ENCODE results near the gene PICK1. TPM values are rescaled to one million over a fixed set of nuclear protein-coding genes. Genes with fewer than 3 reads are reported as not detected.

Gene PICK1
- total and polyA plus RNA-seq, 4 donors = 5.8 to 25.8 (median 13.1) TPM

DNA sequence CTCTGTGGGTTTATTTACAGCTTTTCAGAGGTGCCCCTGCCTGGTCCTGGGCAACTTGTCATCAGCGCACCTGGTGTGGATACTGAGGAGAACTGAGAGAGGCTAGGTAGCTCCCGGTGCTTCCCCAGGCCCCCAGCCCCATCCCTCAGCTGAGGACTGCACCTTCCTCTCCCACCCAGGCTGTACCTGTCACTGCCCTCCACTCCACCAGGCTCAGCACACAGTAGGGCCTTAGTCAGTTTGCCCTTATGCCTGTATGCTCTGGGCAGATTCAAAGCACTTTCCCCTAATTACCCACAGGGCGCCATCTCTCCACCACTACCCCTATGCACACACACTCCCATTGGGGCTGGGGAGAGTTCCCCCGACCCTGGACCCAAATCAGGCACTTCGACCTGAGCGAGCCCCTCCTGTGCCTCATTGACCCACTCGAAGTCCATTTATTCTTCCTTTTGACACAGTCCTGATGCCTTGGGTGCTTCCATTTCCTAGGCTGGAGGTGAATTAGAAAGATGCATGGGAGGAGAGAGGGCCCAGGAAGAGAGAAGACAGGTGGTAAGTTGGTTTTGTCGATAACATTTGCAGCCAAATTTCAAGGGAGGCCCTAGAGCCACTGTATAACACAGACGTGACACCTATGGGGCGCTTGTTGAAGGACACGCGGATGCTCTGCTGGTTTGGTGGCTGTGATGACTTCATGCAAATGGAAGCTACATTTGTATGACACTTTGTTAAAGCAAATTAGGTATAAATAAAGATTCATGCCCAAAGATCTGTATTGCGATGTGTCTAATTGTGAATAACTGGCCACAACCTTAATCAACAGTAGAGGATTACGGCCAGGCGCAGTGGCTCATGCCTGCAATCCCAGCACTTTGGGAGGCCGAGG, 13.8 kb upstream of the PICK1 start (continued):
- TF ChIP-seq, protein P1, sequence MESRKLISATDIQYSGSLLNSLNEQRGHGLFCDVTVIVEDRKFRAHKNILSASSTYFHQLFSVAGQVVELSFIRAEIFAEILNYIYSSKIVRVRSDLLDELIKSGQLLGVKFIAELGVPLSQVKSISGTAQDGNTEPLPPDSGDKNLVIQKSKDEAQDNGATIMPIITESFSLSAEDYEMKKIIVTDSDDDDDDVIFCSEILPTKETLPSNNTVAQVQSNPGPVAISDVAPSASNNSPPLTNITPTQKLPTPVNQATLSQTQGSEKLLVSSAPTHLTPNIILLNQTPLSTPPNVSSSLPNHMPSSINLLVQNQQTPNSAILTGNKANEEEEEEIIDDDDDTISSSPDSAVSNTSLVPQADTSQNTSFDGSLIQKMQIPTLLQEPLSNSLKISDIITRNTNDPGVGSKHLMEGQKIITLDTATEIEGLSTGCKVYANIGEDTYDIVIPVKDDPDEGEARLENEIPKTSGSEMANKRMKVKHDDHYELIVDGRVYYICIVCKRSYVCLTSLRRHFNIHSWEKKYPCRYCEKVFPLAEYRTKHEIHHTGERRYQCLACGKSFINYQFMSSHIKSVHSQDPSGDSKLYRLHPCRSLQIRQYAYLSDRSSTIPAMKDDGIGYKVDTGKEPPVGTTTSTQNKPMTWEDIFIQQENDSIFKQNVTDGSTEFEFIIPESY (IDR thresholded peaks at IDR 0.05) = no peak
- TF ChIP-seq, protein P2, sequence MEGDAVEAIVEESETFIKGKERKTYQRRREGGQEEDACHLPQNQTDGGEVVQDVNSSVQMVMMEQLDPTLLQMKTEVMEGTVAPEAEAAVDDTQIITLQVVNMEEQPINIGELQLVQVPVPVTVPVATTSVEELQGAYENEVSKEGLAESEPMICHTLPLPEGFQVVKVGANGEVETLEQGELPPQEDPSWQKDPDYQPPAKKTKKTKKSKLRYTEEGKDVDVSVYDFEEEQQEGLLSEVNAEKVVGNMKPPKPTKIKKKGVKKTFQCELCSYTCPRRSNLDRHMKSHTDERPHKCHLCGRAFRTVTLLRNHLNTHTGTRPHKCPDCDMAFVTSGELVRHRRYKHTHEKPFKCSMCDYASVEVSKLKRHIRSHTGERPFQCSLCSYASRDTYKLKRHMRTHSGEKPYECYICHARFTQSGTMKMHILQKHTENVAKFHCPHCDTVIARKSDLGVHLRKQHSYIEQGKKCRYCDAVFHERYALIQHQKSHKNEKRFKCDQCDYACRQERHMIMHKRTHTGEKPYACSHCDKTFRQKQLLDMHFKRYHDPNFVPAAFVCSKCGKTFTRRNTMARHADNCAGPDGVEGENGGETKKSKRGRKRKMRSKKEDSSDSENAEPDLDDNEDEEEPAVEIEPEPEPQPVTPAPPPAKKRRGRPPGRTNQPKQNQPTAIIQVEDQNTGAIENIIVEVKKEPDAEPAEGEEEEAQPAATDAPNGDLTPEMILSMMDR (IDR thresholded peaks at IDR 0.05; ENCODE audit: low read depth, low read length, missing input control) = no peak
- no peak for TF ChIP-seq FOXA1 (IDR thresholded peaks at IDR 0.05)
- no peak for TF ChIP-seq HNF4A (conservative IDR thresholded peaks at IDR 0.05)

DNA sequence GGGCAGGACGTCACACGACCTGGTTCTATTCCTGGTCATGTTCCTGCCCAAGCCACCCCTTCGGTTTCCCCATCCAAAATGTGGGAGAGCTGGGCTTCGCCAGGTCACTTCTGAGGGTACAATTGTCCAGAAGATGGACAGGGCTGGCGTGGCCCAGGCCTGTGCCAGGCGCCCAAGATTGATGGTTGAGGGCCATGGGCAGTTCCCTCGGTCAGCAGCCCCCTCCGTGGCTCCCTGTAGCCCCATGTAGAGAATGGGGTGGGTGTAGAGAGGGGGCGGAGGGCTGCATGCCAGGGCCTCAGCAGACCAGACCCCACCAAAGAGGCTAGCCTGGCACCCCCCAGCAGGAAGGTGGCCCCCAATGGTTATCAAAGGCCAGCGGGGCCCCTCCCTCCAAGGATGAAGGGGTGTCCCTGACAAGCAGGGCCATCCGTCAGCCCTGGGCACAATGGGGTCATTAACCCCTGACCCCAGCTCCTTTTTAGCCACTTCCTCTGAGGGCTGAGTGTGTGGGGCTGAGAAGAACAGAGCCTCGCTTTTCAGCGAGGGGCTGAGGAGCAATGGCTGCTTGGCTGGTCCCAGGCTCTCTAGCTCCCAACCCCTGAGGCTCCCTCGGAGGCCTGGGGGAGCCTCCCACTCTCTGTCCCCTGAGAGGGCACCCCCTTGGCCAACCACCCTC, 11.0 kb upstream of the PICK1 start:
- H3K4me3 ChIP-seq (ENCODE audit: low read depth in 1 of 3, low read length in 3 of 3) = no peak overlapping the region
- no peak for DNase-seq (ENCODE audit: low spot score)
- no peak overlapping the region for H3K9ac ChIP-seq (ENCODE audit: low read depth in 1 of 2, low read length in 2 of 2)
- peaks cover 0 to 4% (median 0%) of the 10 kb centered on the region in 4 donors for H3K4me1 ChIP-seq (ENCODE audit: control insufficient read depth in 4 of 4, insufficient read depth in 4 of 4, low read length in 3 of 4)
- H3K27me3 ChIP-seq (ENCODE audit: control insufficient read depth in 4 of 4, insufficient read depth in 4 of 4, low read length in 3 of 4) = no peaks in the 10 kb centered on the region
- 79% methylated on average over 14 of the region's 14 CpGs for WGBS
- TF ChIP-seq RAD21 (IDR thresholded peaks at IDR 0.05) = no peak
- TF ChIP-seq TAF1 (conservative IDR thresholded peaks at IDR 0.05) = no peak
- no peak for TF ChIP-seq HNF4G (IDR thresholded peaks at IDR 0.05)
- no peak for TF ChIP-seq HNF4A (conservative IDR thresholded peaks at IDR 0.05)
- TF ChIP-seq, protein P3, sequence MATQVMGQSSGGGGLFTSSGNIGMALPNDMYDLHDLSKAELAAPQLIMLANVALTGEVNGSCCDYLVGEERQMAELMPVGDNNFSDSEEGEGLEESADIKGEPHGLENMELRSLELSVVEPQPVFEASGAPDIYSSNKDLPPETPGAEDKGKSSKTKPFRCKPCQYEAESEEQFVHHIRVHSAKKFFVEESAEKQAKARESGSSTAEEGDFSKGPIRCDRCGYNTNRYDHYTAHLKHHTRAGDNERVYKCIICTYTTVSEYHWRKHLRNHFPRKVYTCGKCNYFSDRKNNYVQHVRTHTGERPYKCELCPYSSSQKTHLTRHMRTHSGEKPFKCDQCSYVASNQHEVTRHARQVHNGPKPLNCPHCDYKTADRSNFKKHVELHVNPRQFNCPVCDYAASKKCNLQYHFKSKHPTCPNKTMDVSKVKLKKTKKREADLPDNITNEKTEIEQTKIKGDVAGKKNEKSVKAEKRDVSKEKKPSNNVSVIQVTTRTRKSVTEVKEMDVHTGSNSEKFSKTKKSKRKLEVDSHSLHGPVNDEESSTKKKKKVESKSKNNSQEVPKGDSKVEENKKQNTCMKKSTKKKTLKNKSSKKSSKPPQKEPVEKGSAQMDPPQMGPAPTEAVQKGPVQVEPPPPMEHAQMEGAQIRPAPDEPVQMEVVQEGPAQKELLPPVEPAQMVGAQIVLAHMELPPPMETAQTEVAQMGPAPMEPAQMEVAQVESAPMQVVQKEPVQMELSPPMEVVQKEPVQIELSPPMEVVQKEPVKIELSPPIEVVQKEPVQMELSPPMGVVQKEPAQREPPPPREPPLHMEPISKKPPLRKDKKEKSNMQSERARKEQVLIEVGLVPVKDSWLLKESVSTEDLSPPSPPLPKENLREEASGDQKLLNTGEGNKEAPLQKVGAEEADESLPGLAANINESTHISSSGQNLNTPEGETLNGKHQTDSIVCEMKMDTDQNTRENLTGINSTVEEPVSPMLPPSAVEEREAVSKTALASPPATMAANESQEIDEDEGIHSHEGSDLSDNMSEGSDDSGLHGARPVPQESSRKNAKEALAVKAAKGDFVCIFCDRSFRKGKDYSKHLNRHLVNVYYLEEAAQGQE (IDR thresholded peaks at IDR 0.05) = no peak
- TF ChIP-seq FOXA2 (IDR thresholded peaks at IDR 0.05) = no peak
- TF ChIP-seq, protein P4, sequence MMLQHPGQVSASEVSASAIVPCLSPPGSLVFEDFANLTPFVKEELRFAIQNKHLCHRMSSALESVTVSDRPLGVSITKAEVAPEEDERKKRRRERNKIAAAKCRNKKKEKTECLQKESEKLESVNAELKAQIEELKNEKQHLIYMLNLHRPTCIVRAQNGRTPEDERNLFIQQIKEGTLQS (IDR thresholded peaks at IDR 0.05) = no peak
- TF ChIP-seq YY1 (IDR thresholded peaks at IDR 0.05) = no peak
- TF ChIP-seq, protein P1 (IDR thresholded peaks at IDR 0.05) = no peak
- TF ChIP-seq, protein P5, sequence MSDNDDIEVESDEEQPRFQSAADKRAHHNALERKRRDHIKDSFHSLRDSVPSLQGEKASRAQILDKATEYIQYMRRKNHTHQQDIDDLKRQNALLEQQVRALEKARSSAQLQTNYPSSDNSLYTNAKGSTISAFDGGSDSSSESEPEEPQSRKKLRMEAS (IDR thresholded peaks at IDR 0.05) = no peak
- TF ChIP-seq FOXA1 (IDR thresholded peaks at IDR 0.05) = no peak
- TF ChIP-seq EGR1 (IDR thresholded peaks at IDR 0.05; ENCODE audit: low read depth in 2 of 2) = no peak
- TF ChIP-seq GABPA (IDR thresholded peaks at IDR 0.05 in 1 of 2, conservative IDR thresholded peaks at IDR 0.05 in 1 of 2) = no peak
- TF ChIP-seq SP1 (IDR thresholded peaks at IDR 0.05) = no peak
- no peak for TF ChIP-seq RXRA (IDR thresholded peaks at IDR 0.05)
- no peak for TF ChIP-seq JUND (IDR thresholded peaks at IDR 0.05)
- TF ChIP-seq NR2F2 (IDR thresholded peaks at IDR 0.05) = no peak
- TF ChIP-seq, protein P2 (IDR thresholded peaks at IDR 0.05; ENCODE audit: low read depth, low read length, missing input control) = no peak
- H3K27ac ChIP-seq (ENCODE audit: low read depth in 1 of 2, low read length in 2 of 2) = no peak overlapping the region
- H3K9me3 ChIP-seq (ENCODE audit: control insufficient read depth in 4 of 4, low read length in 3 of 4) = no peaks in the 10 kb centered on the region
- no peaks in the 10 kb centered on the region for H3K36me3 ChIP-seq (ENCODE audit: control insufficient read depth in 4 of 4, insufficient read depth in 3 of 4, low read depth in 1 of 4, low read length in 3 of 4)

All from liver (tissue), 9 donors.